Natural killer cell (primary cell): ENCODE data around the gene SNTB2. TPM values are rescaled to one million over a fixed set of nuclear protein-coding genes. Genes with fewer than 3 reads are reported as not detected.
"Not testable (repeated sequence)": the region's sequence is repeated elsewhere in the genome, so short reads cannot be mapped to it uniquely, and the experiment has no call there.

Experiments
- ATAC-seq, 3 donors: fragments of 150-1000 bp in 2 of 3; fragments of 200-7000 bp in 1 of 3; cut with Tn5 transposase; 1 replicate in 1 of 3; 2 replicates in 2 of 3; pipeline ENCODE4 v1.10.0; 2021; ENCODE audit warnings: mild to moderate bottlenecking in 2 of 3, moderate library complexity in 2 of 3
- DNase-seq, 2 donors: peaks; one replicate each; pipeline versions ENCODE4 v3.0.0 to v3.0.0-alpha.2; 2013 to 2021; ENCODE audit warnings: mixed read lengths in 1 of 2
- H3K27ac ChIP-seq: one replicate; pipeline ENCODE4 v1.5.1; 2013; ENCODE audit warnings: mild to moderate bottlenecking, low read length
- H3K27me3 ChIP-seq: one replicate; pipeline ENCODE4 v1.6.1; 2013; ENCODE audit warnings: low read length; ENCODE audit not compliant: control insufficient read depth, insufficient read depth
- H3K36me3 ChIP-seq: one replicate; pipeline ENCODE4 v1.6.1; 2013; ENCODE audit warnings: low read length; ENCODE audit not compliant: control insufficient read depth, insufficient read depth
- H3K4me1 ChIP-seq: one replicate; pipeline ENCODE4 v1.6.1; 2013; ENCODE audit warnings: low read length; ENCODE audit not compliant: control insufficient read depth, insufficient read depth
- H3K4me3 ChIP-seq: one replicate; pipeline ENCODE4 v1.5.1; 2013; ENCODE audit warnings: low read length
- H3K9me3 ChIP-seq: one replicate; pipeline ENCODE4 v1.6.1; 2013; ENCODE audit warnings: low read length; ENCODE audit not compliant: control insufficient read depth, insufficient read depth
- H3K27ac Mint-ChIP-seq, 2 donors: one replicate each; pipeline ENCODE4 v1.8.0; 2022; ENCODE audit warnings: mild to moderate bottlenecking in 2 of 2, mixed read lengths in 2 of 2, moderate library complexity in 1 of 2
- H3K27me3 Mint-ChIP-seq, 2 donors: one replicate each; pipeline ENCODE4 v1.8.0; 2022; ENCODE audit warnings: low read depth in 2 of 2, mixed read lengths in 2 of 2
- H3K36me3 Mint-ChIP-seq: one replicate; pipeline ENCODE4 v1.8.0; 2022; ENCODE audit warnings: mixed read lengths
- H3K4me1 Mint-ChIP-seq, 2 donors: one replicate each; pipeline ENCODE4 v1.8.0; 2022; ENCODE audit warnings: mixed read lengths in 2 of 2
- H3K4me3 Mint-ChIP-seq: one replicate; pipeline ENCODE4 v1.8.0; 2022; ENCODE audit warnings: mild to moderate bottlenecking, moderate library complexity, mixed read lengths
- H3K9me3 Mint-ChIP-seq, 2 donors: one replicate each; pipeline ENCODE4 v1.8.0; 2022; ENCODE audit warnings: mixed read lengths in 2 of 2
- WGBS: methylation state at CpG from one replicate; pipeline ENCODE4 v1.1.7; 2013; ENCODE audit warnings: missing lambda C conversion rate; ENCODE audit not compliant: insufficient coverage; 5-methylcytosine and 5-hydroxymethylcytosine counted together
- intact Hi-C: fragments of 100-400 bp; cut with micrococcal nuclease; formaldehyde crosslinking; loops from one replicate; pipeline ENCODE4 v1.14.2; 2022
- total RNA-seq, 4 donors: library from RNA; stranded (reverse); fragments of 120-200 nt in 1 of 4; gene quantifications; one replicate each; pipeline versions ENCODE4 v1.2.3 to v1.2.4, GENCODE V29; 2013 to 2022
- TF ChIP-seq, protein P1 (sequence below): fragments of 200-600 bp; IDR thresholded peaks from one replicate; pipeline ENCODE4 v1.8.0; 2022; ENCODE audit warnings: antibody characterized with exemption

Gene SNTB2
- total RNA-seq, 3 donors from 2014 or later (not counting 1 experiment from before 2014, with no cell fraction given): 43.8 to 55.2 (median 49.9) TPM

DNA sequence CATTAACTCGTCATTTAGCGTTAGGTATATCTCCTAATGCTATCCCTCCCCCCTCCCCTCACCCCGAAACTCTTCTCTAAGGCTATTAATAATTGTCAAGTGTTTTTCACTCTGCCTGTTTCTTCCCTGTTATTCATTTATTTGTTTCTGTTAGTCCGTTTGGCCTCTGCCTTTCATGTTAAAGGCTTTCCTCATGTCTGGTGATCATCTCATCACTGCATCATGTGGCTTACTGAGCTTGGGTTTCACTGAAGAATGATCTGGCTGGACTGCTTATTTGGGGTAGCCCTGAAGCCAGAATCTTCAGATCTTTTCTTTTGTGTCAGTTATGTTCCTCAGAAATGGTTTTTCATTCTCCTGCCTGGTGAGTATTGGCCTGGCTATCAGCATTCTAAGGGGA is 45.0 kb upstream of the SNTB2 start:
- Histone ChIP-seq H3K36me3 (peaks cover 64% of the 10 kb centered on the region), H3K27ac (no peak overlapping the region), H3K9me3 (no peaks in the 10 kb centered on the region), H3K4me3 (no peak overlapping the region), H3K4me1 (no peaks in the 10 kb centered on the region), H3K27me3 (no peaks in the 10 kb centered on the region)
- TF ChIP-seq, protein P1, sequence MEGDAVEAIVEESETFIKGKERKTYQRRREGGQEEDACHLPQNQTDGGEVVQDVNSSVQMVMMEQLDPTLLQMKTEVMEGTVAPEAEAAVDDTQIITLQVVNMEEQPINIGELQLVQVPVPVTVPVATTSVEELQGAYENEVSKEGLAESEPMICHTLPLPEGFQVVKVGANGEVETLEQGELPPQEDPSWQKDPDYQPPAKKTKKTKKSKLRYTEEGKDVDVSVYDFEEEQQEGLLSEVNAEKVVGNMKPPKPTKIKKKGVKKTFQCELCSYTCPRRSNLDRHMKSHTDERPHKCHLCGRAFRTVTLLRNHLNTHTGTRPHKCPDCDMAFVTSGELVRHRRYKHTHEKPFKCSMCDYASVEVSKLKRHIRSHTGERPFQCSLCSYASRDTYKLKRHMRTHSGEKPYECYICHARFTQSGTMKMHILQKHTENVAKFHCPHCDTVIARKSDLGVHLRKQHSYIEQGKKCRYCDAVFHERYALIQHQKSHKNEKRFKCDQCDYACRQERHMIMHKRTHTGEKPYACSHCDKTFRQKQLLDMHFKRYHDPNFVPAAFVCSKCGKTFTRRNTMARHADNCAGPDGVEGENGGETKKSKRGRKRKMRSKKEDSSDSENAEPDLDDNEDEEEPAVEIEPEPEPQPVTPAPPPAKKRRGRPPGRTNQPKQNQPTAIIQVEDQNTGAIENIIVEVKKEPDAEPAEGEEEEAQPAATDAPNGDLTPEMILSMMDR: no peak
- DNase-seq: no peak
- no peak for ATAC-seq
- Mint-ChIP-seq H3K36me3 (peaks cover 35% of the 10 kb centered on the region), H3K4me3 (no peak overlapping the region), H3K9me3 (no peaks in the 10 kb centered on the region), H3K27ac (no peak overlapping the region), H3K27me3 (no peaks in the 10 kb centered on the region), H3K4me1 (no peaks in the 10 kb centered on the region)
- 85% methylated on average over 2 of the region's 4 CpGs for WGBS
- intact Hi-C loops: no loop called here

DNA sequence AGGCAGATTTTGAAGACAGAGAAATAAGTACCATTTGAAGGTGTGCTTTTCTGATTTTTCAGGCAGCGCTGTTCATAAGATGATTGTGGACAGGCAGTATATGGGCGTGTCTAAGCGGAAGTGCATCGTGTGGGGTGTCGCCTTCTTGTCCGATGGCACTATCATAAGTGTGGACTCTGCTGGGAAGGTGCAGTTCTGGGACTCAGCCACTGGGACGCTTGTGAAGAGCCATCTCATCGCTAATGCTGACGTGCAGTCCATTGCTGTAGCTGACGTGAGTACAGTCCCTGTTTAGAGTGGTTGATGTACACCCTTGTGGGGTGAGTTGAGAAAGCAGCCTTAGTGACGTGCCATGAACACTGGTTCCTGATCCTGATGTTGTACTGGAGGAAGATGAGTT is 43.8 kb upstream of the SNTB2 start:
- TF ChIP-seq, protein P1: no peak
- H3K27ac ChIP-seq: no peak overlapping the region
- no peaks in the 10 kb centered on the region for H3K4me1 ChIP-seq
- H3K4me3 ChIP-seq: no peak overlapping the region
- H3K9me3 ChIP-seq: no peaks in the 10 kb centered on the region
- Mint-ChIP-seq H3K4me3 (no peak overlapping the region), H3K36me3 (peaks cover 35% of the 10 kb centered on the region), H3K27me3 (no peaks in the 10 kb centered on the region), H3K4me1 (no peaks in the 10 kb centered on the region), H3K9me3 (no peaks in the 10 kb centered on the region), H3K27ac (no peak overlapping the region)
- intact Hi-C loops: no loop called here
- H3K27me3 ChIP-seq: no peaks in the 10 kb centered on the region
- WGBS: 98% methylated on average over 11 of the region's 11 CpGs
- ATAC-seq (no peak), DNase-seq (no peak)
- H3K36me3 ChIP-seq: peaks cover 56% of the 10 kb centered on the region

DNA sequence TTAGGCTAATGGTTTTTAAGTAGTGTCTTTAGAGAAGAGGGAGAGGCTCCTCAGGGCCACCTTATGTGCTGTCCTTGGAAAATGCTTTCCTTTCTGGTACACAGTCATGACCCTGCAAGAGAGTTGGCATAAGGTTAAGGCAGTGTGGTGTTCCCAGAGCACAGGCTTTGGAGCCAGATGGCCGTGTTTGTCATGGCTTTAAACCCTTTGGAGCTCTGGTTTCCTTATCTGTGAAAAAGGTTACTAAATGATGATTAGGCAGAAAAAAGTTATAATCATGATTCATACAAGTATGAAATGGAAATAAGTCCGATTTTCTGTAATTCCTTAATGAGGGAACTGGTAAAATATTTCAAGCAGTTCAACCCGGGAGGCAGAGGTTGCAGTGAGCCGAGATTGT is 41.3 kb upstream of the SNTB2 start:
- no peak overlapping the region for H3K27ac Mint-ChIP-seq
- no peaks in the 10 kb centered on the region for H3K27me3 ChIP-seq
- peaks cover 43% of the 10 kb centered on the region for H3K36me3 ChIP-seq
- TF ChIP-seq, protein P1: no peak
- H3K36me3 Mint-ChIP-seq: peaks cover 25% of the 10 kb centered on the region
- intact Hi-C loops: no loop called here
- no peaks in the 10 kb centered on the region for H3K27me3 Mint-ChIP-seq
- no peaks in the 10 kb centered on the region for H3K4me1 ChIP-seq
- H3K9me3 ChIP-seq: no peaks in the 10 kb centered on the region
- H3K9me3 Mint-ChIP-seq: no peaks in the 10 kb centered on the region
- H3K4me3 Mint-ChIP-seq: no peak overlapping the region
- no peak for ATAC-seq
- no peak overlapping the region for H3K27ac ChIP-seq
- H3K4me3 ChIP-seq: no peak overlapping the region
- no peaks in the 10 kb centered on the region for H3K4me1 Mint-ChIP-seq
- no peak for DNase-seq
- WGBS: 89% methylated on average over 4 of the region's 4 CpGs

DNA sequence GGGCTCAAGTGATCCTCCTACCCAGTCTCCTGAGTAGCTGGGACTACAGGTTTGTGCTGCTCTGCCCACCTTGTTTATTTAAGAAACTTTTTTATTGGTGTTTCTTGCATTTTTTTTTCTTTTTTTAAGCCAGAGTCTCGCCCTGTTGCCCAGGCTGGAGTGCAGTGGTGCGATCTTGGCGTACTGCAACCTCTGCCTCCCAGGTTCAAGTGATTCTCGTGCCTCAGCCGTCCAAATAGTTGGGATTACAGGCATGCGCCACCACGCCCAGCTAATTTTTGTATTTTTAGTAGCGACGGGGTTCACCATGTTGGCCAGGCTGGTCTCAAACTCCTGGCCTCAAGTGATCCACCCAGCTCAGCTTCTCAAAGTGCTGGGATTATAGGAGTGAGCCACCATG is 37.3 kb upstream of the SNTB2 start:
- not testable (repeated sequence) for H3K4me1 ChIP-seq, H3K4me3 Mint-ChIP-seq, H3K9me3 ChIP-seq, ATAC-seq, H3K9me3 Mint-ChIP-seq, DNase-seq, H3K27me3 ChIP-seq, H3K4me3 ChIP-seq, H3K27ac ChIP-seq, H3K27ac Mint-ChIP-seq, H3K4me1 Mint-ChIP-seq, H3K27me3 Mint-ChIP-seq
- 96% methylated on average over 9 of the region's 9 CpGs for WGBS
- H3K36me3 Mint-ChIP-seq: peaks cover 14% of the 10 kb centered on the region
- peaks cover 38% of the 10 kb centered on the region for H3K36me3 ChIP-seq
- intact Hi-C loops: loop anchor here (1.0 kb wide), 1 partner anchor 138 kb away; no protein-coding TSS in a partner anchor
